Endothelial cell of umbilical vein (primary cell): ENCODE measurements around the gene CARNS1. TPM values are rescaled to one million over a fixed set of nuclear protein-coding genes. Genes with fewer than 3 reads are reported as not detected.

Source experiments
- BruUV-seq: library from RNA; stranded (reverse); fragments of 400-500 nt; replicated peaks from 2 replicates; lab custom pipeline; 2021; lab: Mats Ljungman, UMichigan
- CTCF ChIA-PET: fragments of 300-600, 350-600 bp; sonication (Branson Sonifier 250); formaldehyde crosslinking; loops from one replicate; lab custom pipeline; 2021; ENCODE audit warnings: antibody characterized with exemption, inconsistent platforms; lab: Charles Lee
- POLR2A ChIA-PET: fragments of 300-600, 350-600 bp; sonication (Branson Sonifier 250); formaldehyde crosslinking; loops from one replicate; lab custom pipeline; 2021; ENCODE audit warnings: antibody characterized with exemption, inconsistent platforms; lab: Charles Lee
- DNase-seq: peaks from one replicate; pipeline ENCODE4 v3.0.0-alpha.2; 2011; ENCODE audit warnings: low read depth, low spot score
- FAIRE-seq: peaks from 2 replicates; lab custom pipeline; 2011; peaks lifted over from hg19 to GRCh38; lab: Jason Lieb, UNC
- H2AFZ ChIP-seq: 2 replicates; pipeline ENCODE4 v1.6.0; 2012; ENCODE audit warnings: low read depth, low read length, control low read depth, inconsistent platforms
- H3K27ac ChIP-seq: 2 replicates; pipeline ENCODE4 v1.5.1; 2011; ENCODE audit warnings: low read depth, mild to moderate bottlenecking, control low read depth, low read length, moderate library complexity; ENCODE audit not compliant: insufficient read depth
- H3K27me3 ChIP-seq, 2 experiments: 2 replicates each; pipeline versions ENCODE4 v1.6.0 to v1.6.1; 2011; ENCODE audit warnings: low read length in 2 of 2, mixed read lengths in 1 of 2; ENCODE audit not compliant: control insufficient read depth in 2 of 2, insufficient read depth in 2 of 2
- H3K36me3 ChIP-seq, 2 experiments: 2 replicates in 1 of 2; 3 replicates in 1 of 2; pipeline ENCODE4 v1.5.1; 2011; ENCODE audit warnings: low read length in 2 of 2, mild to moderate bottlenecking in 1 of 2, moderate library complexity in 1 of 2; ENCODE audit not compliant: control insufficient read depth in 2 of 2, insufficient read depth in 2 of 2; ENCODE audit errors: extremely low read depth in 1 of 2
- H3K4me1 ChIP-seq: 3 replicates; pipeline ENCODE4 v1.5.1; 2011; ENCODE audit warnings: mild to moderate bottlenecking, low read length; ENCODE audit not compliant: control insufficient read depth, insufficient read depth; ENCODE audit errors: extremely low read depth
- H3K4me2 ChIP-seq: 2 replicates; pipeline ENCODE4 v1.6.1; 2011; ENCODE audit warnings: low read length, control low read depth, mixed read lengths; ENCODE audit not compliant: insufficient read depth
- H3K4me3 ChIP-seq, 3 experiments: fragments of 200-600 bp in 1 of 3; sonication (generic), shearing (Covaris generic) in 1 of 3; replicated peaks in 1 of 3; 2 replicates each; pipeline ENCODE4 v1.5.1; 2011 to 2016; ENCODE audit warnings: control low read depth in 3 of 3, low read length in 3 of 3, mild to moderate bottlenecking in 2 of 3, inconsistent platforms in 1 of 3, low read depth in 1 of 3, moderate library complexity in 1 of 3; ENCODE audit not compliant: insufficient read depth in 1 of 3
- H3K79me2 ChIP-seq: 2 replicates; pipeline ENCODE4 v1.6.0; 2012; ENCODE audit warnings: low read length, inconsistent platforms; ENCODE audit not compliant: control insufficient read depth, insufficient read depth
- H3K9ac ChIP-seq: replicated peaks from 2 replicates; pipeline ENCODE3; 2011; ENCODE audit warnings: low read length, control low read depth; ENCODE audit not compliant: insufficient read depth; ENCODE audit errors: extremely low read depth
- H3K9me1 ChIP-seq: replicated peaks from 3 replicates; pipeline ENCODE4 v1.6.0; 2011; ENCODE audit warnings: mild to moderate bottlenecking, low read length; ENCODE audit not compliant: control insufficient read depth, insufficient read depth; ENCODE audit errors: extremely low read depth
- H3K9me3 ChIP-seq: replicated peaks from 2 replicates; pipeline ENCODE4 v1.5.1; 2012; ENCODE audit warnings: low read length, inconsistent platforms; ENCODE audit not compliant: control insufficient read depth, insufficient read depth
- H4K20me1 ChIP-seq: replicated peaks from 2 replicates; pipeline ENCODE3; 2011; ENCODE audit warnings: mild to moderate bottlenecking, low read length; ENCODE audit not compliant: control insufficient read depth, insufficient read depth; ENCODE audit errors: extremely low read depth
- CTCF ChIP-seq, 2 donors: IDR thresholded peaks; 1 replicate in 1 of 2; 2 replicates in 1 of 2; pipeline ENCODE4 v1.5.1; 2011; ENCODE audit warnings: low read length in 2 of 2, mild to moderate bottlenecking in 2 of 2, moderate library complexity in 2 of 2, control low read depth in 1 of 2, inconsistent platforms in 1 of 2, low read depth in 1 of 2; ENCODE audit not compliant: insufficient read depth in 1 of 2; ENCODE audit errors: extremely low read depth in 1 of 2
- EZH2 ChIP-seq: IDR thresholded peaks from 2 replicates; pipeline ENCODE4 v1.6.1; 2012; ENCODE audit warnings: borderline replicate concordance, low read depth, mild to moderate bottlenecking, moderate library complexity, low read length, inconsistent platforms; ENCODE audit not compliant: severe bottlenecking
- FOS ChIP-seq: IDR thresholded peaks from 2 replicates; pipeline ENCODE4 v1.6.1; 2011; ENCODE audit warnings: mild to moderate bottlenecking, low read length, moderate library complexity, borderline replicate concordance; ENCODE audit not compliant: insufficient read depth
- GATA2 ChIP-seq: IDR thresholded peaks from 2 replicates; pipeline ENCODE4 v1.7.0; 2011; ENCODE audit warnings: low read depth, mild to moderate bottlenecking, moderate library complexity, mixed read lengths, low read length; ENCODE audit not compliant: insufficient read length, insufficient read depth
- JUN ChIP-seq: IDR thresholded peaks from 2 replicates; pipeline ENCODE4 v1.6.1; 2011; ENCODE audit warnings: borderline replicate concordance, low read depth; ENCODE audit not compliant: insufficient read length, insufficient read depth
- MAX ChIP-seq: IDR thresholded peaks from 2 replicates; pipeline ENCODE4 v1.6.1; 2011; ENCODE audit not compliant: insufficient read depth, insufficient read length
- MYC ChIP-seq: IDR thresholded peaks from one replicate; pipeline ENCODE4 v1.6.1; 2011; ENCODE audit warnings: mild to moderate bottlenecking, low read depth, low read length
- POLR2A ChIP-seq: IDR thresholded peaks from 2 replicates; pipeline ENCODE4 v1.6.1; 2012; ENCODE audit warnings: low read depth, mild to moderate bottlenecking, control low read depth, low read length
- POLR2AphosphoS5 ChIP-seq: IDR thresholded peaks from 2 replicates; pipeline ENCODE4 v1.6.1; 2012; ENCODE audit warnings: low read depth, mild to moderate bottlenecking, control low read depth, low read length, moderate library complexity; ENCODE audit not compliant: insufficient read depth
- dilution Hi-C: fragments of 300-500 bp; cut with MboI; formaldehyde crosslinking; loops from one replicate; pipeline ENCODE4 v1.15.0; 2019; ENCODE audit warnings: low sequenced_read_pairs; ENCODE audit not compliant: extremely low pct_ligation_motif_present
- intact Hi-C: fragments of 100-400 bp; cut with micrococcal nuclease; formaldehyde crosslinking; loops from one replicate; pipeline ENCODE4 v1.10.0; 2022
- polyA plus RNA-seq, 4 experiments: library from polyadenylated mRNA; depleted of rRNA in 3 of 4; stranded (reverse) in 3 of 4; unstranded in 1 of 4; fragments of >200 nt; gene quantifications; 2 replicates each; pipeline versions ENCODE4 v1.2.1 to v1.2.3, GENCODE V29; 2011 to 2012; ENCODE audit warnings: missing spikeins in 1 of 4
- total RNA-seq: library from RNA; stranded (reverse); gene quantifications from 2 replicates; pipeline ENCODE4 v1.2.3, GENCODE V29; 2021

Gene CARNS1
- total and polyA plus RNA-seq, 2 donors (not counting 3 experiments of a cell fraction or from before 2014, with no cell fraction given): 0.14 to 0.35 TPM

- Histone ChIP-seq H2AFZ (no peak overlapping the region), H3K27ac (no peak overlapping the region), H3K36me3 (peaks cover 0 to 35% of the 10 kb centered on the region in 2 experiments), H3K9me3 (no peaks in the 10 kb centered on the region), H3K79me2 (peaks cover 10% of the 10 kb centered on the region), H3K4me1 (no peaks in the 10 kb centered on the region), H4K20me1 (no peaks in the 10 kb centered on the region), H3K9ac (no peak overlapping the region), H3K4me2 (no peak overlapping the region), H3K9me1 (no peaks in the 10 kb centered on the region), H3K4me3 (no peak overlapping the region), H3K27me3 (no peaks in the 10 kb centered on the region)
- dilution Hi-C loops: no loop called here
- TF ChIP-seq POLR2AphosphoS5 (no peak), POLR2A (no peak), FOS (no peak), MYC (no peak)
- FAIRE-seq (no peak), DNase-seq (no peak)
- intact Hi-C loops: no loop called here
- no TSS peak for BruUV-seq
- CTCF ChIA-PET: no interaction called here
- POLR2A ChIA-PET: no interaction called here
These were observed 17.3 kb downstream of the CARNS1 start for GRCh38 chr11:67432655-67433349.

- Histone ChIP-seq H3K4me2 (no peak overlapping the region), H3K9ac (no peak overlapping the region), H4K20me1 (no peaks in the 10 kb centered on the region), H3K9me1 (no peaks in the 10 kb centered on the region), H3K27me3 (no peaks in the 10 kb centered on the region), H3K4me1 (no peaks in the 10 kb centered on the region), H3K79me2 (peaks cover 7% of the 10 kb centered on the region), H3K27ac (no peak overlapping the region), H3K9me3 (no peaks in the 10 kb centered on the region), H3K4me3 (no peak overlapping the region), H3K36me3 (peaks cover 0 to 35% of the 10 kb centered on the region in 2 experiments), H2AFZ (no peak overlapping the region)
- dilution Hi-C loops (no loop called here), intact Hi-C loops (no loop called here)
- CTCF ChIA-PET: no interaction called here
- no TSS peak for BruUV-seq
- POLR2A ChIA-PET: no interaction called here
- TF ChIP-seq EZH2: no peak
- TF ChIP-seq MYC: no peak
- TF ChIP-seq JUN: no peak
- TF ChIP-seq POLR2AphosphoS5: no peak
- TF ChIP-seq GATA2: no peak
- TF ChIP-seq CTCF (IDR thresholded peaks at IDR 0.05; ENCODE audit: extremely low read depth in 1 of 2, insufficient read depth in 1 of 2, low read depth in 1 of 2, low read length in 2 of 2): no peak
- TF ChIP-seq POLR2A: no peak
- TF ChIP-seq MAX: no peak
- no peak for TF ChIP-seq FOS
- FAIRE-seq: no peak
- no peak for DNase-seq
These were observed 18.3 kb downstream of the CARNS1 start for GRCh38 chr11:67433536-67434394.
